Prostate gland (tissue), 2 donors: ENCODE results near the gene CDHR2.

ENCODE experiments used
- POLR2A ChIP-seq: fragments of 450-650 bp; IDR thresholded peaks from one replicate; pipeline ENCODE4 v1.6.1; 2016; ENCODE audit warnings: antibody characterized with exemption, mild to moderate bottlenecking
- POLR2AphosphoS5 ChIP-seq: sonication (generic); formaldehyde crosslinking; IDR thresholded peaks from one replicate; pipeline ENCODE4 v1.6.1; 2017; ENCODE audit warnings: antibody characterized with exemption
- TF ChIP-seq, protein P1 (sequence below), 4 experiments: fragments of 200-600 bp in 2 of 4; fragments of 450-650 bp in 2 of 4; sonication (generic) in 2 of 4; IDR thresholded peaks; 1 replicate in 3 of 4; 2 replicates in 1 of 4; pipeline ENCODE4 v1.5.1; 2016 to 2019; ENCODE audit warnings: antibody characterized with exemption in 4 of 4, mild to moderate bottlenecking in 2 of 4, moderate library complexity in 2 of 4

GRCh38 chr5:176529116-176529740 is 19.9 kb upstream of the CDHR2 start:
- TF ChIP-seq POLR2A: no peak
- TF ChIP-seq, protein P1, sequence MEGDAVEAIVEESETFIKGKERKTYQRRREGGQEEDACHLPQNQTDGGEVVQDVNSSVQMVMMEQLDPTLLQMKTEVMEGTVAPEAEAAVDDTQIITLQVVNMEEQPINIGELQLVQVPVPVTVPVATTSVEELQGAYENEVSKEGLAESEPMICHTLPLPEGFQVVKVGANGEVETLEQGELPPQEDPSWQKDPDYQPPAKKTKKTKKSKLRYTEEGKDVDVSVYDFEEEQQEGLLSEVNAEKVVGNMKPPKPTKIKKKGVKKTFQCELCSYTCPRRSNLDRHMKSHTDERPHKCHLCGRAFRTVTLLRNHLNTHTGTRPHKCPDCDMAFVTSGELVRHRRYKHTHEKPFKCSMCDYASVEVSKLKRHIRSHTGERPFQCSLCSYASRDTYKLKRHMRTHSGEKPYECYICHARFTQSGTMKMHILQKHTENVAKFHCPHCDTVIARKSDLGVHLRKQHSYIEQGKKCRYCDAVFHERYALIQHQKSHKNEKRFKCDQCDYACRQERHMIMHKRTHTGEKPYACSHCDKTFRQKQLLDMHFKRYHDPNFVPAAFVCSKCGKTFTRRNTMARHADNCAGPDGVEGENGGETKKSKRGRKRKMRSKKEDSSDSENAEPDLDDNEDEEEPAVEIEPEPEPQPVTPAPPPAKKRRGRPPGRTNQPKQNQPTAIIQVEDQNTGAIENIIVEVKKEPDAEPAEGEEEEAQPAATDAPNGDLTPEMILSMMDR (IDR thresholded peaks at IDR 0.05): no peak
- TF ChIP-seq POLR2AphosphoS5: no peak
